Muscle layer of duodenum (tissue), 2 donors: ENCODE data around the gene RIPOR2.

Experiments
- H3K27ac ChIP-seq: one replicate; pipeline ENCODE4 v1.7.0; 2013; ENCODE audit warnings: mild to moderate bottlenecking, low read length
- H3K27me3 ChIP-seq: one replicate; pipeline ENCODE4 v1.7.0; 2013; ENCODE audit warnings: low read depth, mild to moderate bottlenecking, control low read depth, low read length
- H3K36me3 ChIP-seq, 2 donors: one replicate each; pipeline ENCODE4 v1.7.0; 2013; ENCODE audit warnings: low read length in 2 of 2, control low read depth in 1 of 2, mild to moderate bottlenecking in 1 of 2; ENCODE audit not compliant: insufficient read depth in 2 of 2, control insufficient read depth in 1 of 2
- H3K4me1 ChIP-seq, 2 donors: one replicate each; pipeline ENCODE4 v1.7.0; 2013; ENCODE audit warnings: low read length in 2 of 2, mild to moderate bottlenecking in 2 of 2, control low read depth in 1 of 2, moderate library complexity in 1 of 2; ENCODE audit not compliant: insufficient read depth in 2 of 2, control insufficient read depth in 1 of 2
- H3K4me3 ChIP-seq, 2 donors: one replicate each; pipeline ENCODE4 v1.7.0; 2013; ENCODE audit warnings: low read length in 2 of 2, low read depth in 1 of 2, mild to moderate bottlenecking in 1 of 2
- H3K9me3 ChIP-seq, 2 donors: one replicate each; pipeline ENCODE4 v1.7.0; 2013; ENCODE audit warnings: low read length in 2 of 2, control low read depth in 1 of 2, mild to moderate bottlenecking in 1 of 2; ENCODE audit not compliant: control insufficient read depth in 1 of 2
- donor health status: healthy.

RIPOR2 gene

GRCh38 chr6:24867104-24867703 is 68.6 kb downstream of the RIPOR2 start:
- no peaks in the 10 kb centered on the region for H3K4me1 ChIP-seq
- no peaks in the 10 kb centered on the region for H3K9me3 ChIP-seq
- no peak overlapping the region for H3K4me3 ChIP-seq
- no peak overlapping the region for H3K27ac ChIP-seq
- no peaks in the 10 kb centered on the region for H3K36me3 ChIP-seq
- no peaks in the 10 kb centered on the region for H3K27me3 ChIP-seq

GRCh38 chr6:24865161-24865560 is 70.6 kb downstream of the RIPOR2 start:
- H3K36me3 ChIP-seq: no peaks in the 10 kb centered on the region
- H3K4me1 ChIP-seq: no peaks in the 10 kb centered on the region
- H3K27ac ChIP-seq: no peak overlapping the region
- H3K27me3 ChIP-seq: no peaks in the 10 kb centered on the region
- H3K9me3 ChIP-seq: no peaks in the 10 kb centered on the region
- no peak overlapping the region for H3K4me3 ChIP-seq

- H3K4me1 ChIP-seq: no peaks in the 10 kb centered on the region
- H3K9me3 ChIP-seq: no peaks in the 10 kb centered on the region
- H3K36me3 ChIP-seq: no peaks in the 10 kb centered on the region
- H3K4me3 ChIP-seq: no peak overlapping the region
- H3K27ac ChIP-seq: no peak overlapping the region
- H3K27me3 ChIP-seq: no peaks in the 10 kb centered on the region
These were observed 71.4 kb downstream of the RIPOR2 start for GRCh38 chr6:24864343-24864742.

- no peaks in the 10 kb centered on the region for H3K9me3 ChIP-seq
These were observed 73.8 kb downstream of the RIPOR2 start for GRCh38 chr6:24861934-24862333.

GRCh38 chr6:24859608-24860200 is 76.1 kb downstream of the RIPOR2 start:
- Histone ChIP-seq H3K4me1 (peaks cover 0 to 3% of the 10 kb centered on the region in 2 donors), H3K27me3 (no peaks in the 10 kb centered on the region), H3K9me3 (no peaks in the 10 kb centered on the region), H3K4me3 (no peak overlapping the region), H3K27ac (no peak overlapping the region), H3K36me3 (no peaks in the 10 kb centered on the region)

More at GRCh38 chr6:24861934-24862333, 73.8 kb downstream of the RIPOR2 start:
- Histone ChIP-seq H3K4me3 (no peak overlapping the region), H3K36me3 (no peaks in the 10 kb centered on the region), H3K27me3 (no peaks in the 10 kb centered on the region), H3K27ac (no peak overlapping the region), H3K4me1 (peaks cover 0 to 3% of the 10 kb centered on the region in 2 donors)

GRCh38 chr6:24859132-24859531 is 76.6 kb downstream of the RIPOR2 start:
- Histone ChIP-seq H3K27me3 (no peaks in the 10 kb centered on the region), H3K36me3 (no peaks in the 10 kb centered on the region)

GRCh38 chr6:24858177-24858653 is 77.5 kb downstream of the RIPOR2 start:
- no peaks in the 10 kb centered on the region for H3K9me3 ChIP-seq
- H3K36me3 ChIP-seq: peaks cover 0 to 5% of the 10 kb centered on the region in 2 donors
- H3K4me3 ChIP-seq: no peak overlapping the region
- H3K27me3 ChIP-seq: no peaks in the 10 kb centered on the region
- no peak overlapping the region for H3K27ac ChIP-seq
- H3K4me1 ChIP-seq: peaks cover 0 to 3% of the 10 kb centered on the region in 2 donors

More at GRCh38 chr6:24859132-24859531, 76.6 kb downstream of the RIPOR2 start:
- Histone ChIP-seq H3K27ac (no peak overlapping the region), H3K4me1 (peaks cover 0 to 3% of the 10 kb centered on the region in 2 donors), H3K9me3 (no peaks in the 10 kb centered on the region), H3K4me3 (no peak overlapping the region)

- H3K36me3 ChIP-seq: peaks cover 0 to 5% of the 10 kb centered on the region in 2 donors
- no peak overlapping the region for H3K4me3 ChIP-seq
- H3K9me3 ChIP-seq: no peaks in the 10 kb centered on the region
- H3K27me3 ChIP-seq: no peaks in the 10 kb centered on the region
- H3K4me1 ChIP-seq: peaks cover 0 to 3% of the 10 kb centered on the region in 2 donors
- no peak overlapping the region for H3K27ac ChIP-seq
These were observed 78.7 kb downstream of the RIPOR2 start for GRCh38 chr6:24856901-24857670.

- H3K27ac ChIP-seq: no peak overlapping the region
- H3K4me3 ChIP-seq: no peak overlapping the region
- H3K27me3 ChIP-seq: no peaks in the 10 kb centered on the region
- peaks cover 0 to 5% of the 10 kb centered on the region in 2 donors for H3K36me3 ChIP-seq
- peaks cover 0 to 3% of the 10 kb centered on the region in 2 donors for H3K4me1 ChIP-seq
- no peaks in the 10 kb centered on the region for H3K9me3 ChIP-seq
These were observed 79.5 kb downstream of the RIPOR2 start for GRCh38 chr6:24856246-24856599.

GRCh38 chr6:24855395-24856245 is 80.1 kb downstream of the RIPOR2 start:
- H3K36me3 ChIP-seq: peaks cover 0 to 5% of the 10 kb centered on the region in 2 donors
- H3K4me3 ChIP-seq: no peak overlapping the region
- no peaks in the 10 kb centered on the region for H3K27me3 ChIP-seq
- no peak overlapping the region for H3K27ac ChIP-seq
- peaks cover 0 to 3% of the 10 kb centered on the region in 2 donors for H3K4me1 ChIP-seq
- no peaks in the 10 kb centered on the region for H3K9me3 ChIP-seq
